SIG-M5 treated with dmso at 0.1 percent for 504 hours (cell line): ENCODE results near the gene VLDLR.

ENCODE experiments used
- DNase-seq: peaks from one replicate; lab custom pipeline; 2025; ENCODE audit not compliant: unreplicated experiment; lab: John Stamatoyannopoulos, UW

The VLDLR gene

GRCh38 chr9:2621722-2622460, at the start of gene VLDLR:
TSS of gene VLDLR (plus strand) at chr9:2621787. CDS start at chr9:2622190, 403 bp downstream.
- peak; percentile 41 for DNase-seq

GRCh38 chr9:2574203-2574602, 47.4 kb upstream of the VLDLR start:
- DNase-seq = no peak

GRCh38 chr9:2576631-2577030, 45.0 kb upstream of the VLDLR start:
- DNase-seq = no peak

GRCh38 chr9:2583308-2584013, 38.1 kb upstream of the VLDLR start:
- DNase-seq = no peak

GRCh38 chr9:2591967-2592366, 29.6 kb upstream of the VLDLR start:
- no peak for DNase-seq

GRCh38 chr9:2593744-2594143, 27.8 kb upstream of the VLDLR start:
- peak; percentile 75 for DNase-seq

- DNase-seq = no peak
These were observed 25.6 kb upstream of the VLDLR start for GRCh38 chr9:2595973-2596372.

GRCh38 chr9:2597483-2597882, 24.1 kb upstream of the VLDLR start:
- no peak for DNase-seq

GRCh38 chr9:2599896-2600295, 21.7 kb upstream of the VLDLR start:
- no peak for DNase-seq

GRCh38 chr9:2600307-2600706, 21.3 kb upstream of the VLDLR start:
- no peak for DNase-seq

GRCh38 chr9:2601785-2602378, 19.7 kb upstream of the VLDLR start:
- DNase-seq = no peak

- peak; percentile 83 for DNase-seq
These were observed 18.9 kb upstream of the VLDLR start for GRCh38 chr9:2602704-2603116.

- no peak for DNase-seq
These were observed 18.0 kb upstream of the VLDLR start for GRCh38 chr9:2603621-2604020.

GRCh38 chr9:2605246-2605645, 16.3 kb upstream of the VLDLR start:
- DNase-seq = no peak

GRCh38 chr9:2608276-2608675, 13.3 kb upstream of the VLDLR start:
- DNase-seq = no peak

- DNase-seq = no peak
These were observed 10.6 kb upstream of the VLDLR start for GRCh38 chr9:2610985-2611384.

GRCh38 chr9:2611961-2612360, 9.6 kb upstream of the VLDLR start:
- no peak for DNase-seq

- no peak for DNase-seq
These were observed 7.8 kb upstream of the VLDLR start for GRCh38 chr9:2613730-2614271.

GRCh38 chr9:2615497-2615896, 6.1 kb upstream of the VLDLR start:
- DNase-seq = no peak

GRCh38 chr9:2616692-2617377, 4.8 kb upstream of the VLDLR start:
- DNase-seq = no peak

- no peak for DNase-seq
These were observed 3.3 kb upstream of the VLDLR start for GRCh38 chr9:2618289-2618688.
